PC-9 (cell line): ENCODE measurements around the gene PROK2. TPM values are rescaled to one million over a fixed set of nuclear protein-coding genes. Genes with fewer than 3 reads are reported as not detected.

Source experiments
- BruUV-seq: library from RNA; stranded (reverse); fragments of 400-500 nt; replicated peaks from 2 replicates; lab custom pipeline; 2021; lab: Mats Ljungman, UMichigan
- CTCF ChIA-PET: fragments of 300-600 bp; sonication (Branson Sonifier 250); formaldehyde crosslinking; loops from one replicate; lab custom pipeline; 2022; ENCODE audit warnings: antibody characterized with exemption; lab: Charles Lee
- POLR2A ChIA-PET: fragments of 300-600 bp; sonication (Branson Sonifier 250); formaldehyde crosslinking; loops from one replicate; lab custom pipeline; 2022; ENCODE audit warnings: antibody characterized with exemption; ENCODE audit not compliant: unreplicated experiment; lab: Charles Lee
- DNase-seq, 2 experiments: peaks; one replicate each; pipeline versions ENCODE4 v3.0.0 to v3.0.0-alpha.2; 2015 to 2022; ENCODE audit warnings: mixed read lengths in 1 of 2
- H2AFZ ChIP-seq: fragments of 200-600 bp; sonication (generic); 2 replicates; pipeline ENCODE4 v1.8.1; 2017; ENCODE audit warnings: antibody characterized with exemption
- H3F3A ChIP-seq: fragments of 200-600 bp; sonication (generic); 2 replicates; pipeline ENCODE4 v1.8.1; 2017; ENCODE audit warnings: antibody characterized with exemption, mild to moderate bottlenecking, low read depth; ENCODE audit not compliant: insufficient read depth
- H3K27ac ChIP-seq: fragments of 200-600 bp; sonication (generic); 2 replicates; pipeline ENCODE4 v1.6.1; 2016; ENCODE audit warnings: mixed run types
- H3K27me3 ChIP-seq: fragments of 200-600 bp; sonication (generic); 2 replicates; pipeline ENCODE4 v1.6.1; 2016; ENCODE audit warnings: low read depth, mixed run types; ENCODE audit not compliant: insufficient read depth
- H3K36me3 ChIP-seq: fragments of 200-600 bp; sonication (generic); 2 replicates; pipeline ENCODE4 v1.6.1; 2016; ENCODE audit warnings: low read depth, mixed run types
- H3K4me1 ChIP-seq: fragments of 200-600 bp; sonication (generic); replicated peaks from 2 replicates; pipeline ENCODE4 v1.6.1; 2016; ENCODE audit warnings: mixed run types; ENCODE audit not compliant: insufficient read depth
- H3K4me2 ChIP-seq: fragments of 200-600 bp; sonication (generic); 2 replicates; pipeline ENCODE4 v1.6.1; 2017; ENCODE audit warnings: mixed run types
- H3K4me3 ChIP-seq: fragments of 200-600 bp; sonication (generic); 2 replicates; pipeline ENCODE4 v1.6.1; 2016; ENCODE audit warnings: mixed run types
- H3K79me2 ChIP-seq: fragments of 200-600 bp; sonication (generic); 2 replicates; pipeline ENCODE4 v1.6.1; 2017; ENCODE audit warnings: low read depth, mixed run types
- H3K9me2 ChIP-seq: fragments of 200-600 bp; sonication (generic); 2 replicates; pipeline ENCODE4 v1.8.1; 2017; ENCODE audit warnings: mild to moderate bottlenecking; ENCODE audit not compliant: insufficient read depth
- H3K9me3 ChIP-seq: fragments of 200-600 bp; sonication (generic); 2 replicates; pipeline ENCODE4 v1.8.1; 2016; ENCODE audit warnings: low read depth; ENCODE audit not compliant: insufficient read depth
- H4K20me1 ChIP-seq: fragments of 200-600 bp; sonication (generic); 2 replicates; pipeline ENCODE4 v1.8.1; 2017; ENCODE audit not compliant: insufficient read depth
- CTCF ChIP-seq: fragments of 200-600 bp; sonication (generic); conservative IDR thresholded peaks from 2 replicates; pipeline ENCODE4 v1.6.1; 2017; ENCODE audit warnings: mixed run types, antibody characterized with exemption, mild to moderate bottlenecking, moderate library complexity
- EZH2 ChIP-seq: fragments of 200-600 bp; sonication (generic); IDR thresholded peaks from 2 replicates; pipeline ENCODE4 v1.8.0; 2017; ENCODE audit warnings: antibody characterized with exemption, low read depth
- intact Hi-C: fragments of 100-400 bp; cut with micrococcal nuclease; formaldehyde crosslinking; loops from one replicate; pipeline ENCODE4 v1.10.0; 2022; ENCODE audit not compliant: unreplicated experiment
- total RNA-seq: library from RNA; stranded (reverse); gene quantifications from 2 replicates; pipeline ENCODE4 v1.2.3, GENCODE V29; 2021

PROK2 gene
- total RNA-seq, 1 experiment from 2014 or later: not detected

- ChIA-PET POLR2A (no interaction called here), CTCF (no interaction called here)
- Histone ChIP-seq H3K4me2 (no peak overlapping the region), H3K36me3 (no peaks in the 10 kb centered on the region), H3K4me1 (no peaks in the 10 kb centered on the region), H3F3A (no peaks in the 10 kb centered on the region), H2AFZ (no peak overlapping the region), H4K20me1 (no peaks in the 10 kb centered on the region), H3K9me2 (no peaks in the 10 kb centered on the region), H3K9me3 (no peaks in the 10 kb centered on the region), H3K79me2 (no peaks in the 10 kb centered on the region), H3K27ac (no peak overlapping the region), H3K4me3 (no peak overlapping the region), H3K27me3 (peaks cover 1% of the 10 kb centered on the region; the same call in 1 of the 2 replicates)
- no peak for DNase-seq
- no TSS peak for BruUV-seq
- TF ChIP-seq CTCF: no peak
- no peak for TF ChIP-seq EZH2
- intact Hi-C loops: no loop called here
These were observed 20.7 kb upstream of the PROK2 start for GRCh38 chr3:71805691-71806090.

- no peak overlapping the region for H2AFZ ChIP-seq
- no peaks in the 10 kb centered on the region for H3K9me2 ChIP-seq
- DNase-seq: no peak
- no peaks in the 10 kb centered on the region for H4K20me1 ChIP-seq
- H3K4me1 ChIP-seq: no peaks in the 10 kb centered on the region
- H3F3A ChIP-seq: no peaks in the 10 kb centered on the region
- no peaks in the 10 kb centered on the region for H3K79me2 ChIP-seq
- no peaks in the 10 kb centered on the region for H3K9me3 ChIP-seq
- intact Hi-C loops: no loop called here
- no peaks in the 10 kb centered on the region for H3K36me3 ChIP-seq
- no peak overlapping the region for H3K4me3 ChIP-seq
- H3K4me2 ChIP-seq: no peak overlapping the region
- TF ChIP-seq EZH2 (no peak), CTCF (no peak)
- no peak overlapping the region for H3K27ac ChIP-seq
- ChIA-PET POLR2A (no interaction called here), CTCF (no interaction called here)
- H3K27me3 ChIP-seq: peaks cover 3% of the 10 kb centered on the region; the same call in 1 of the 2 replicates
- BruUV-seq: no TSS peak
These were observed 20.3 kb upstream of the PROK2 start for GRCh38 chr3:71805199-71805598.

- H3K9me3 ChIP-seq: no peaks in the 10 kb centered on the region
- intact Hi-C loops: no loop called here
- no peaks in the 10 kb centered on the region for H3K36me3 ChIP-seq
- H2AFZ ChIP-seq: no peak overlapping the region
- ChIA-PET CTCF (no interaction called here), POLR2A (no interaction called here)
- peaks cover 3% of the 10 kb centered on the region; the same call in 1 of the 2 replicates for H3K27me3 ChIP-seq
- H3F3A ChIP-seq: no peaks in the 10 kb centered on the region
- no peak for DNase-seq
- H3K4me2 ChIP-seq: no peak overlapping the region
- H3K27ac ChIP-seq: no peak overlapping the region
- no peaks in the 10 kb centered on the region for H3K79me2 ChIP-seq
- H3K4me3 ChIP-seq: no peak overlapping the region
- BruUV-seq: no TSS peak
- H3K4me1 ChIP-seq: no peaks in the 10 kb centered on the region
- no peaks in the 10 kb centered on the region for H4K20me1 ChIP-seq
- no peak for TF ChIP-seq CTCF
- TF ChIP-seq EZH2: no peak
- no peaks in the 10 kb centered on the region for H3K9me2 ChIP-seq
These were observed 18.3 kb upstream of the PROK2 start for GRCh38 chr3:71803248-71803647.
